MCF 10A (cell line): ENCODE results near the gene BCAS1. TPM values are rescaled to one million over a fixed set of nuclear protein-coding genes. Genes with fewer than 3 reads are reported as not detected.

Source experiments
- BruUV-seq: library from RNA; stranded (reverse); fragments of 400-500 nt; replicated peaks from 2 replicates; lab custom pipeline; 2021; lab: Mats Ljungman, UMichigan
- CTCF ChIA-PET: fragments of 300-600 bp; sonication (Branson Sonifier 250); formaldehyde crosslinking; extraction: SDS; loops from one replicate; lab custom pipeline; 2021; ENCODE audit warnings: antibody characterized with exemption, inconsistent platforms; lab: Yijun Ruan, JAX
- POLR2A ChIA-PET: fragments of 300-600, 350-650 bp; sonication (Branson Sonifier 250); formaldehyde crosslinking; extraction: SDS; loops from one replicate; lab custom pipeline; 2020; ENCODE audit warnings: antibody characterized with exemption, inconsistent platforms; lab: Yijun Ruan, JAX
- DNase-seq: peaks from one replicate; pipeline ENCODE4 v3.0.0-alpha.2; 2018; ENCODE audit not compliant: unreplicated experiment
- H3K27ac Mint-ChIP-seq: one replicate; pipeline ENCODE4 v1.8.0; 2022; ENCODE audit warnings: mild to moderate bottlenecking, low read depth, mixed read lengths; ENCODE audit not compliant: unreplicated experiment
- H3K27me3 Mint-ChIP-seq: one replicate; pipeline ENCODE4 v1.8.0; 2022; ENCODE audit warnings: mixed read lengths; ENCODE audit not compliant: insufficient read depth, unreplicated experiment
- H3K36me3 Mint-ChIP-seq: one replicate; pipeline ENCODE4 v1.8.0; 2022; ENCODE audit warnings: mild to moderate bottlenecking, moderate library complexity, mixed read lengths; ENCODE audit not compliant: insufficient read depth, unreplicated experiment
- H3K4me1 Mint-ChIP-seq: one replicate; pipeline ENCODE4 v1.8.0; 2022; ENCODE audit warnings: mixed read lengths; ENCODE audit not compliant: insufficient read depth, unreplicated experiment
- H3K4me3 Mint-ChIP-seq: one replicate; pipeline ENCODE4 v1.8.0; 2022; ENCODE audit warnings: mild to moderate bottlenecking, moderate library complexity, mixed read lengths; ENCODE audit not compliant: unreplicated experiment
- H3K9me3 Mint-ChIP-seq: one replicate; pipeline ENCODE4 v1.8.0; 2022; ENCODE audit warnings: mixed read lengths; ENCODE audit not compliant: unreplicated experiment
- intact Hi-C: fragments of 100-400 bp; cut with micrococcal nuclease; formaldehyde crosslinking; loops from 2 replicates; pipeline ENCODE4 v1.14.1; 2022
- total RNA-seq: library from RNA; stranded (reverse); gene quantifications from 2 replicates; pipeline ENCODE4 v1.2.3, GENCODE V29; 2022
- TF ChIP-seq, protein P1 (sequence below): fragments of 200-600 bp; IDR thresholded peaks from one replicate; pipeline ENCODE4 v1.8.0; 2022; ENCODE audit warnings: antibody characterized with exemption, mild to moderate bottlenecking; ENCODE audit not compliant: unreplicated experiment

Gene BCAS1
- total RNA-seq, 1 experiment from 2014 or later, result not detected

DNA sequence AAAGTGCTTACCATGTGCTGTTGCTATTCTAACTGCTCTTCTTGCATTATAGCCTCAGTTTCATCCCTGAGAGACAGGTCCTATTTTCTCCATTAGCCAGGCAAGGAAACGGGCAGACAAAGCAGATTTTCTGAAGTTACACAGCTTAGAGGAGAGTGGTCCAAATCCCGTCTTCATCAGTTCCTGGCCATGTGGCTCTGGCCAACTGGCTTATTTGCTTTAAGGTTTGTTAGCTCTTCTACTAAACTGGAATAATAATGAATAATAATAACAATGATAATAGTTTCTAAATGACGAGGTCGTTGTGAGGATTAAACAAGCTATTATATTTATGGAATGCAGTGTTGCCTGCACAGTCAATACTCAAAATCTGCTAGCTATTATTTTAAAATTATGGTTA, 35.8 kb upstream of the BCAS1 start:
- Mint-ChIP-seq H3K4me1 (peaks cover 21% of the 10 kb centered on the region), H3K27me3 (no peaks in the 10 kb centered on the region), H3K36me3 (no peaks in the 10 kb centered on the region), H3K27ac (peak overlapping the region; percentile 71), H3K9me3 (no peaks in the 10 kb centered on the region), H3K4me3 (no peak overlapping the region)
- BruUV-seq, result no TSS peak
- POLR2A ChIA-PET, result interaction anchor here (0.7 to 5.8 kb wide), 20 partner anchors 9 to 512 kb away, joined by 3 to 73 read pairs (median 10); partner anchors contain the start of genes PFDN4 and ZNF217
- intact Hi-C loops, result no loop called here
- CTCF ChIA-PET, result interaction anchor here (0.6 to 24.1 kb wide), 19 partner anchors 9 to 540 kb away, joined by 3 to 1436 read pairs (median 5); partner anchors contain the start of gene PFDN4
- no peak for DNase-seq
- TF ChIP-seq, protein P1, sequence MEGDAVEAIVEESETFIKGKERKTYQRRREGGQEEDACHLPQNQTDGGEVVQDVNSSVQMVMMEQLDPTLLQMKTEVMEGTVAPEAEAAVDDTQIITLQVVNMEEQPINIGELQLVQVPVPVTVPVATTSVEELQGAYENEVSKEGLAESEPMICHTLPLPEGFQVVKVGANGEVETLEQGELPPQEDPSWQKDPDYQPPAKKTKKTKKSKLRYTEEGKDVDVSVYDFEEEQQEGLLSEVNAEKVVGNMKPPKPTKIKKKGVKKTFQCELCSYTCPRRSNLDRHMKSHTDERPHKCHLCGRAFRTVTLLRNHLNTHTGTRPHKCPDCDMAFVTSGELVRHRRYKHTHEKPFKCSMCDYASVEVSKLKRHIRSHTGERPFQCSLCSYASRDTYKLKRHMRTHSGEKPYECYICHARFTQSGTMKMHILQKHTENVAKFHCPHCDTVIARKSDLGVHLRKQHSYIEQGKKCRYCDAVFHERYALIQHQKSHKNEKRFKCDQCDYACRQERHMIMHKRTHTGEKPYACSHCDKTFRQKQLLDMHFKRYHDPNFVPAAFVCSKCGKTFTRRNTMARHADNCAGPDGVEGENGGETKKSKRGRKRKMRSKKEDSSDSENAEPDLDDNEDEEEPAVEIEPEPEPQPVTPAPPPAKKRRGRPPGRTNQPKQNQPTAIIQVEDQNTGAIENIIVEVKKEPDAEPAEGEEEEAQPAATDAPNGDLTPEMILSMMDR, result no peak

DNA sequence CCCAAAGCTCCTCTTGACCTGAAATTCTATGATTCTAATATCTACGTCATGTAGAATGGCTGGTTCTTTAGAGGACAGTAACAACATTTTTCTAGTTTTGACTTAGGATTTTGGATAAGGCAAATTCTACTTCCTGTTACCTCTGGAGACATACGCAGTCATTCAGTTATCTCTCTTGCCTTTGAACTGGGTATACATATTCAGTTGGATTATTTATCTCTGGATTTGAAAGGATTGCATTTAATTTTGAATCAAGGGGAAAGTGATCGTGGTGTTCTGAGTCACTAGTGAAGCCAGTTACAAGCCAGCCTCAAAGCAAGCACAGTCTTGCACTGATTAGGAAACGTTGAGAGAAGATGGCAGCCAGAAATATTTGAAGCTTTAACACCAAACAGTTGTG, 35.3 kb upstream of the BCAS1 start:
- TF ChIP-seq, protein P1, result no peak
- POLR2A ChIA-PET, result interaction anchor here (0.7 to 5.8 kb wide), 23 partner anchors 9 to 512 kb away, joined by 3 to 73 read pairs (median 6); partner anchors contain the start of genes PFDN4 and ZNF217
- no TSS peak for BruUV-seq
- CTCF ChIA-PET, result interaction anchor here (0.8 to 24.1 kb wide), 17 partner anchors 10 to 541 kb away, joined by 3 to 1436 read pairs (median 7); partner anchors contain the start of gene PFDN4
- H3K27ac Mint-ChIP-seq, result peak overlapping the region; percentile 71
- intact Hi-C loops, result no loop called here
- H3K9me3 Mint-ChIP-seq, result no peaks in the 10 kb centered on the region
- H3K27me3 Mint-ChIP-seq, result no peaks in the 10 kb centered on the region
- H3K4me1 Mint-ChIP-seq, result peaks cover 21% of the 10 kb centered on the region
- peak; percentile 62 for DNase-seq
- H3K36me3 Mint-ChIP-seq, result no peaks in the 10 kb centered on the region
- no peak overlapping the region for H3K4me3 Mint-ChIP-seq

DNA sequence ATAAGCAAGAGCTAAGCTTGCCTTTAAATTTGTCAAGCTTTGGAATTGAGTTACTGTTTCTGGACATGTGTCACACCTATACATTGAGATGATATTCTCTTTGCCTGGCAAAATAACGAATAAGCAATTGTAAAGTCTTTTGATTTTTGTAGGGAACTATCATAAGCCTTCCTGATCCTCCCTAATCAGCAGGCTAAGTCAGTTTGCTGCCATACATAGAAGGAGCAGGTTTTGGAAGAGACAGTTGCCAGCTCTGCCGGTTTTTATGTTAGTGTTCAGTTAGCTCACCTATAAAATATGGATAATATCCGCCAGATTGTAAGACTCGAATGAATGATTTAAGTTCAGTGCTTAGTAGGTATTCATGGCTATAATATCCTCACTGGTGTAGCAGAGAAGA, 34.4 kb upstream of the BCAS1 start:
- TF ChIP-seq, protein P1, result no peak
- BruUV-seq, result no TSS peak
- Mint-ChIP-seq H3K27me3 (no peaks in the 10 kb centered on the region), H3K36me3 (peaks cover 6% of the 10 kb centered on the region), H3K4me3 (no peak overlapping the region), H3K27ac (no peak overlapping the region), H3K4me1 (peaks cover 21% of the 10 kb centered on the region), H3K9me3 (no peaks in the 10 kb centered on the region)
- intact Hi-C loops, result no loop called here
- ChIA-PET CTCF (interaction anchor here (0.6 to 24.1 kb wide), 27 partner anchors 10 to 657 kb away, joined by 3 to 1436 read pairs (median 9); partner anchors contain the start of gene PFDN4), POLR2A (interaction anchor here (0.9 to 5.8 kb wide), 17 partner anchors 8 to 134 kb away, joined by 3 to 73 read pairs (median 11); partner anchors contain the start of gene PFDN4)
- no peak for DNase-seq

DNA sequence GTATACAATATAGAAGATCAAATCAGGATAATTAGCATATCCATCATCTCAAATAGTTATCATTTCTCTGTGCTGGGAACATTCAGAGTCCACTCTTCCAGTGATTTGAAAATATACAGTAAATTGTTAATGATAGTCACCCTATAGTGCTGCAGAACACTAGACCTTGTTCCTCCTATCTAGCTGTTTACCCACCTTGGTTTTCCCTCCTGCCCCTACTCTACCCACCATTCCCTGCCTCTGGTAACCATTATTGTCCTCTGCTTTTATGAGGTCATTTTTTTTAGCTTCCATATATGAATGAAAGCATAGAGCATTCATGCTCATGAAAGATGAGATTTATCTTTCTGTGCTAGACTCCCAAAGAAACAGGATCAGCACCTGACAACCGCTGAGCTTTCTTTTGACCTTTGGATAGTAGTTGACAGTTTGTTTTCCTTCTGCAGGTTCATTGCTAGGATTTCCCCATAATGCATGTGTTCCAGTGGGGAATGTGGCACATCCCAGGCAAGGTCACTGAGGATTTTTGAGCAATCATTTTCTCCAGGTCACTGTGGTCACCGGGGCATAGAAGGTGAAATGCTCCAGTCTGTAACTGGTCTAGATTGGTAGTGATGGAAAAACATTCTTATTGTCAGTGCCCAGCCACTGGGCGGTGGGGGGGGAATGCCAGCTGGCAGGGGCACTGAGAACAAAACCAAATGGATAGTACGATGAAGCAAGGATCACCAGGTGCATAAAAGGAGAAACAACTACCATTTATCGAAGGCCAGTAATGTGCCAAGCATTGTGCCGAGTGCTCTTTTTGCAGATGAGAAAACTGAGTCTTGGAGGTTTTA, 33.6 kb upstream of the BCAS1 start:
- H3K9me3 Mint-ChIP-seq, result no peaks in the 10 kb centered on the region
- intact Hi-C loops, result no loop called here
- POLR2A ChIA-PET, result interaction anchor here (0.7 to 5.8 kb wide), 19 partner anchors 11 to 133 kb away, joined by 3 to 73 read pairs (median 5); partner anchors contain the start of gene PFDN4
- no peaks in the 10 kb centered on the region for H3K27me3 Mint-ChIP-seq
- H3K27ac Mint-ChIP-seq, result no peak overlapping the region
- TF ChIP-seq, protein P1, result no peak
- peaks cover 6% of the 10 kb centered on the region for H3K36me3 Mint-ChIP-seq
- CTCF ChIA-PET, result interaction anchor here (0.6 to 24.1 kb wide), 48 partner anchors 11 to 1897 kb away, joined by 3 to 1436 read pairs (median 5); partner anchors contain the start of gene PFDN4
- no peak for DNase-seq
- H3K4me3 Mint-ChIP-seq, result no peak overlapping the region
- H3K4me1 Mint-ChIP-seq, result peaks cover 21% of the 10 kb centered on the region
- no TSS peak for BruUV-seq
